ENCODE data around the gene DUOXA2. TPM values are rescaled to one million over a fixed set of nuclear protein-coding genes. Genes with fewer than 3 reads are reported as not detected.

DUOXA2 gene
- total RNA-seq, 4 donors from 2014 or later: not detected

GRCh38 chr15:45099549-45100165 lies 14.5 kb upstream of the DUOXA2 start:
- no peak for TF ChIP-seq CTCF (IDR thresholded peaks at IDR 0.05; ENCODE audit: low read depth)

- TF ChIP-seq CTCF (IDR thresholded peaks at IDR 0.05; ENCODE audit: low read depth): no peak
Observed at GRCh38 chr15:45100884-45101625, 13.1 kb upstream of the DUOXA2 start.

GRCh38 chr15:45101749-45102148 lies 12.4 kb upstream of the DUOXA2 start:
- no peak for TF ChIP-seq CTCF (IDR thresholded peaks at IDR 0.05; ENCODE audit: low read depth)

GRCh38 chr15:45102226-45102625 lies 11.9 kb upstream of the DUOXA2 start:
- no peak for TF ChIP-seq CTCF (IDR thresholded peaks at IDR 0.05; ENCODE audit: low read depth)

GRCh38 chr15:45105586-45105985 lies 8.5 kb upstream of the DUOXA2 start:
- no peak for TF ChIP-seq CTCF (IDR thresholded peaks at IDR 0.05; ENCODE audit: low read depth)

- TF ChIP-seq CTCF (IDR thresholded peaks at IDR 0.05; ENCODE audit: low read depth): no peak
Observed at GRCh38 chr15:45106002-45106790, 7.9 kb upstream of the DUOXA2 start.
